Ascending aorta (tissue), 2 donors: ENCODE results near the gene HLA-A. TPM values are rescaled to one million over a fixed set of nuclear protein-coding genes. Genes with fewer than 3 reads are reported as not detected.

Source experiments
- DNase-seq, 2 donors: peaks; one replicate each; pipeline ENCODE4 v3.0.0-alpha.2; 2019; ENCODE audit warnings: low spot score in 2 of 2
- H3K27ac ChIP-seq, 2 donors: fragments of 200-600 bp; sonication (generic); one replicate each; pipeline ENCODE4 v1.5.1; 2016 to 2017; ENCODE audit warnings: mild to moderate bottlenecking in 1 of 2
- H3K27me3 ChIP-seq: fragments of 200-600 bp; sonication (generic); one replicate; pipeline ENCODE4 v1.5.1; 2017
- H3K36me3 ChIP-seq, 2 donors: fragments of 200-600 bp; sonication (generic); one replicate each; pipeline ENCODE4 v1.5.1; 2016
- H3K4me1 ChIP-seq, 2 donors: fragments of 200-600 bp; sonication (generic); one replicate each; pipeline ENCODE4 v1.5.1; 2016 to 2017; ENCODE audit warnings: mild to moderate bottlenecking in 1 of 2
- H3K4me3 ChIP-seq, 2 donors: fragments of 200-600 bp; sonication (generic); one replicate each; pipeline ENCODE4 v1.5.1; 2016 to 2017; ENCODE audit warnings: mild to moderate bottlenecking in 1 of 2
- H3K9me3 ChIP-seq, 2 donors: fragments of 200-600 bp; sonication (generic); one replicate each; pipeline ENCODE4 v1.5.1; 2016
- CTCF ChIP-seq, 3 experiments: fragments of 200-600 bp in 2 of 3; fragments of 450-650 bp in 1 of 3; sonication (generic) in 2 of 3; IDR thresholded peaks; one replicate each; pipeline ENCODE4 v1.5.1; 2016 to 2019; ENCODE audit warnings: antibody characterized with exemption in 3 of 3, mild to moderate bottlenecking in 1 of 3, moderate library complexity in 1 of 3
- intact Hi-C: fragments of 100-400 bp; cut with DNase I; formaldehyde crosslinking; loops from one replicate; pipeline ENCODE4 v1.15.1; 2023
- total RNA-seq: library from RNA; depleted of rRNA; stranded (reverse); fragments of >200 nt; gene quantifications from one replicate; pipeline ENCODE4 v1.1.0, GENCODE V29; 2016

HLA-A gene
- total RNA-seq, 1 donor from 2014 or later: 1,099 TPM

GRCh38 chr6:29984232-29984631 is 41.9 kb downstream of the HLA-A start:
- H3K36me3 ChIP-seq: no peaks in the 10 kb centered on the region
- H3K27ac ChIP-seq: no peak overlapping the region
- no peaks in the 10 kb centered on the region for H3K27me3 ChIP-seq
- H3K9me3 ChIP-seq: no peaks in the 10 kb centered on the region
- DNase-seq: no peak
- intact Hi-C loops: no loop called here
- no peak overlapping the region for H3K4me3 ChIP-seq
- no peaks in the 10 kb centered on the region for H3K4me1 ChIP-seq
- TF ChIP-seq CTCF (IDR thresholded peaks at IDR 0.05): no peak

GRCh38 chr6:29984992-29985391 is 42.7 kb downstream of the HLA-A start:
- no peak for TF ChIP-seq CTCF (IDR thresholded peaks at IDR 0.05)
- H3K36me3 ChIP-seq: no peaks in the 10 kb centered on the region

GRCh38 chr6:29986179-29986781 is 43.9 kb downstream of the HLA-A start:
- no peaks in the 10 kb centered on the region for H3K9me3 ChIP-seq
- intact Hi-C loops: no loop called here
- H3K4me3 ChIP-seq: no peak overlapping the region
- no peaks in the 10 kb centered on the region for H3K36me3 ChIP-seq
- H3K27me3 ChIP-seq: no peaks in the 10 kb centered on the region
- no peak for DNase-seq
- TF ChIP-seq CTCF (IDR thresholded peaks at IDR 0.05): no peak
- no peaks in the 10 kb centered on the region for H3K4me1 ChIP-seq
- no peak overlapping the region for H3K27ac ChIP-seq

More at GRCh38 chr6:29984992-29985391, 42.7 kb downstream of the HLA-A start:
- Histone ChIP-seq H3K27ac (no peak overlapping the region), H3K4me1 (no peaks in the 10 kb centered on the region), H3K4me3 (no peak overlapping the region), H3K27me3 (no peaks in the 10 kb centered on the region), H3K9me3 (no peaks in the 10 kb centered on the region)
- intact Hi-C loops: no loop called here
- no peak for DNase-seq

DNA sequence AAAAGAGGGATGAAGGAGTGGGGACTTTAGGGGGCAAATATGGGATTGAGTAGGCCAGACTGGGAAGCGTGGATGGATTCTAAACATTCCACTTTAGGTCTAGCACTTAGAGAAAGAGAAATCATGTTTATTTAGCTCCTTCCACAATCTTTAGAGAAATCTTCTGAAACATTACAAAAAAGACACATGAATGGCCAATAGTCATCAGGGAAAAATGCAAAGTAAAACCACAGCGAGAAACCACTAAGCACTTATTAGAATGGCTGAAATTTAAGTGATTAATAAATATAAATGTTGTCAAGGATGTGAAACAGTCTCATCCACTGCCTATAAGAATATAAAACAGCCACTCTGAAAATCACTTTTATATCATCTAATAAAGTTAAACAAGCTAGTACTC is 46.9 kb downstream of the HLA-A start:
- no peaks in the 10 kb centered on the region for H3K36me3 ChIP-seq
- H3K27ac ChIP-seq: no peak overlapping the region
- no peaks in the 10 kb centered on the region for H3K4me1 ChIP-seq
- no peaks in the 10 kb centered on the region for H3K27me3 ChIP-seq
- H3K4me3 ChIP-seq: no peak overlapping the region
- H3K9me3 ChIP-seq: no peaks in the 10 kb centered on the region
- TF ChIP-seq CTCF (IDR thresholded peaks at IDR 0.05): no peak
- DNase-seq: no peak
- intact Hi-C loops: no loop called here

DNA sequence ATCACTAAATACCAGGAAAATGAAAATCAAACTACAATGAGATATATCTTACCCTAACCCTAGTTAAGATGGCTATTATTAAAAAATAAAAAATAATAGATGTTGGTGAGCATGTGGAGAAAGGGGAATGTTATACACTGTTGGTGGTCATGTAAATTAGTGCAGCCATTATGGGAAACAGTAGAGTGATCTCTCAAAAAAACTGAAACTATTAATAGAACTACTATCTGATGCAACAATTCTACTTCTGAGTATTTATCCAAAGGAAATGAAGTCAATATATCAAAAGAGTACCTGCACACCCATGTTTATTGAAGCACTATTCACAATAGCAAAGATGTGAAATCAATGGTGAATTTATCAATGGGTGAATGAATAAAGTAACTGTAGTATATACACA is 48.6 kb downstream of the HLA-A start:
- H3K9me3 ChIP-seq: no peaks in the 10 kb centered on the region
- no peaks in the 10 kb centered on the region for H3K4me1 ChIP-seq
- no peaks in the 10 kb centered on the region for H3K27me3 ChIP-seq
- H3K27ac ChIP-seq: no peak overlapping the region
- TF ChIP-seq CTCF (IDR thresholded peaks at IDR 0.05): no peak
- H3K4me3 ChIP-seq: no peak overlapping the region
- DNase-seq: no peak
- intact Hi-C loops: no loop called here
- H3K36me3 ChIP-seq: no peaks in the 10 kb centered on the region

DNA sequence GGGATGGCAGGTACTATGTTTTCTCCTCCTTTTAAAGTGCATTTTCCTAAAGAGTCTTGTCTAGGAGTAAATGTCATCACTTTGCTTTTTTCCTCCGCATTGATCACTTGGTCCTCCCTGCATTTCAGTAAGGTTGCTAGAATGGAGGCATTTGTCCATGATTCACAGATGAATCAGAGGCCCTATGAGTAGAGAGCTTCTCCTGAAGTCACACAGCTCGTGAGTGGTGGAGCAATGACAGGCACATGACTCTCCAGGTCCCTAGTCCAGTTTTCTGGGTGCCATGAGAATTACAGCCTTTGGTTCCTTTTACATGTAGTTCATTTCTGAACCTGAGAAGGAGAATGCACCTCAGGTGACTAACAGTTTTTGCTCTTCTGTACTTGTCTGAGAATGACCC is 50.5 kb downstream of the HLA-A start:
- Histone ChIP-seq H3K4me1 (no peaks in the 10 kb centered on the region), H3K27me3 (no peaks in the 10 kb centered on the region), H3K36me3 (no peaks in the 10 kb centered on the region), H3K27ac (no peak overlapping the region), H3K9me3 (no peaks in the 10 kb centered on the region), H3K4me3 (no peak overlapping the region)
- no peak for TF ChIP-seq CTCF (IDR thresholded peaks at IDR 0.05)
- intact Hi-C loops: no loop called here
- no peak for DNase-seq
